ENCODE data around the gene GIT2. TPM values are rescaled to one million over a fixed set of nuclear protein-coding genes. Genes with fewer than 3 reads are reported as not detected.
A peak's percentile ranks its signal among the peaks of the same experiment; 100 is the strongest.

GIT2 gene
- total and polyA plus RNA-seq, 2 of the 13 experiments (the other 11 are each of a cell fraction or from before 2014, with no cell fraction given), result 18.4 to 19.8 TPM

DNA sequence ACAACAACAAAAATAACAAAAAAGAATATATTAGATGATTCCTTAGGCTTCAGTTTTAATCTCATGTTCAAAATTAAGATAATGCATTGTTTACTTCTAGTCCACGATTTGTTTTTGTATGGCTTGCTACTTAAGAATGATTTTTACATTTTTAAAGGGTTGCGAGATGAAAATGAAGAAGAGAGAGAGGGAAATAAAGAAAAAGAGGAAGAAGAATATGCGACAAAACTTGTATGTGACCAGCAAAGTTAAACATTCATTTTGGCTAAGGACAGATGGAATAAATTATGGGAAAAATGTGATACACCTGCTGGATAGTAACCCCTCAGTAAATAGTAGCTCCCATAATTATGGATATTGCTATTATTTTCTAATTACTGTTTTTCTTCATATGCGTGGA lies 1.2 kb upstream of the GIT2 start:
- CTCF ChIA-PET (ENCODE audit: low intra/inter-chr PET ratio, low total read pairs), result interaction anchor here (0.6 kb wide), 1 partner anchor 104 kb away, joined by 4 read pairs; no protein-coding TSS in a partner anchor

DNA sequence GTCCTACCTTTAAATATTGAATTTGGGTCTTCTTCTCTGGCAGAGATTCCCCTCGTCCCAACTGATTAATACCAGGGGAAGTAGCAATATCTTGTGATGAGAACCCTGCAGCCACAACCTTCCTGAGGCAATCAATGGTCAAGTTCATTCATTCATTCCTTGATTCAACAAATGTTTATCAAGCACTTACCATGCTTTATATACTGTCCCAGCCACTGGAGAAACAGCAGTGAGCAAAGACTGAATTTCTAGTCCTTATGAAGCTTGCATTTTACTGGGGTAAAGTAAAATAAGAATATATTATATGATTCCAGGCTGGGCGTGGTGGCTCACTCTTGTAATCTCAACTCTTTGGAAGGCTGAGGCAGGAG lies 300 bp upstream of the GIT2 start:
- POLR2A ChIA-PET, result interaction anchor here (1.4 to 1.5 kb wide), 2 partner anchors 47 to 83 kb away, joined by 3 to 4 read pairs; no protein-coding TSS in a partner anchor
- TF ChIP-seq SMAD3 (CRISPR knock-in tag; IDR thresholded peaks at IDR 0.05), result 0 out of 2 replicates have a peak, but pooled peaks have one; percentile 24
- no peak for TF ChIP-seq KDM1A (CRISPR knock-in tag; IDR thresholded peaks at IDR 0.05)
- TF ChIP-seq EHMT2 (IDR thresholded peaks at IDR 0.05; ENCODE audit: borderline replicate concordance, low read depth, low read length), result peak; percentile 81
- TF ChIP-seq ZC3H13 (CRISPR knock-in tag; IDR thresholded peaks at IDR 0.05), result 0 out of 2 replicates have a peak, but pooled peaks have one; percentile 5
- no peak for TF ChIP-seq EED (CRISPR knock-in tag; IDR thresholded peaks at IDR 0.05)
- TF ChIP-seq, protein P1, sequence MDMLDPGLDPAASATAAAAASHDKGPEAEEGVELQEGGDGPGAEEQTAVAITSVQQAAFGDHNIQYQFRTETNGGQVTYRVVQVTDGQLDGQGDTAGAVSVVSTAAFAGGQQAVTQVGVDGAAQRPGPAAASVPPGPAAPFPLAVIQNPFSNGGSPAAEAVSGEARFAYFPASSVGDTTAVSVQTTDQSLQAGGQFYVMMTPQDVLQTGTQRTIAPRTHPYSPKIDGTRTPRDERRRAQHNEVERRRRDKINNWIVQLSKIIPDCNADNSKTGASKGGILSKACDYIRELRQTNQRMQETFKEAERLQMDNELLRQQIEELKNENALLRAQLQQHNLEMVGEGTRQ (IDR thresholded peaks at IDR 0.05; ENCODE audit: low read depth, low read length), result no peak
- TF ChIP-seq, protein P1 (CRISPR knock-in tag; IDR thresholded peaks at IDR 0.05; ENCODE audit: borderline replicate concordance), result peak; percentile 60; the same call in 1 of the 2 replicates
- no peak for TF ChIP-seq PHF8 (CRISPR knock-in tag; IDR thresholded peaks at IDR 0.05)

More for the DNA sequence above, 1.2 kb upstream of the GIT2 start:
- H3K4me1 ChIP-seq (ENCODE audit: insufficient read depth, low read length), result peaks cover 67% of the 10 kb centered on the region
- H3K27me3 ChIP-seq (ENCODE audit: control insufficient read depth in 1 of 2, insufficient read depth in 2 of 2, low read length in 2 of 2), result no peaks in the 10 kb centered on the region; a peak in 1 of 5 replicates
- no peaks in the 10 kb centered on the region for H3K9me3 ChIP-seq (ENCODE audit: low read length)
- H3K4me2 ChIP-seq (ENCODE audit: low read depth, low read length), result no peak overlapping the region
- WGBS (ENCODE audit: low lambda C conversion rate), result 96% methylated on average over 4 of the region's 4 CpGs
- POLR2A ChIA-PET, result interaction anchor here (1.4 to 2.4 kb wide), 3 partner anchors 15 to 82 kb away, joined by 3 to 10 read pairs (median 5); no protein-coding TSS in a partner anchor
- peaks cover 48% of the 10 kb centered on the region for H3K79me2 ChIP-seq (ENCODE audit: insufficient read depth, low read length)
- intact Hi-C loops (cut with micrococcal nuclease; ENCODE audit: unreplicated experiment) (loop anchor here (5.0 kb wide), 1 partner anchor 50 kb away; no protein-coding TSS in a partner anchor), in situ Hi-C loops (cut with HindIII; ENCODE audit: extremely low pct_ligation_motif_present, low pct_unique_long_range_greater_than_20kb) (no loop called here)
- no peak for TF ChIP-seq CREM (IDR thresholded peaks at IDR 0.05)
- TF ChIP-seq CREM (CRISPR knock-in tag; IDR thresholded peaks at IDR 0.05), result no peak
- TF ChIP-seq ARNT2 (CRISPR knock-in tag; IDR thresholded peaks at IDR 0.05; ENCODE audit: low read depth), result no peak
- TF ChIP-seq ZBTB7B (CRISPR knock-in tag; IDR thresholded peaks at IDR 0.05), result no peak
- no peak for TF ChIP-seq MBD4 (IDR thresholded peaks at IDR 0.05; ENCODE audit: borderline replicate concordance, low read length)
- TF ChIP-seq ZNF234 (CRISPR knock-in tag; conservative IDR thresholded peaks at IDR 0.05), result no peak
- TF ChIP-seq, protein P2, sequence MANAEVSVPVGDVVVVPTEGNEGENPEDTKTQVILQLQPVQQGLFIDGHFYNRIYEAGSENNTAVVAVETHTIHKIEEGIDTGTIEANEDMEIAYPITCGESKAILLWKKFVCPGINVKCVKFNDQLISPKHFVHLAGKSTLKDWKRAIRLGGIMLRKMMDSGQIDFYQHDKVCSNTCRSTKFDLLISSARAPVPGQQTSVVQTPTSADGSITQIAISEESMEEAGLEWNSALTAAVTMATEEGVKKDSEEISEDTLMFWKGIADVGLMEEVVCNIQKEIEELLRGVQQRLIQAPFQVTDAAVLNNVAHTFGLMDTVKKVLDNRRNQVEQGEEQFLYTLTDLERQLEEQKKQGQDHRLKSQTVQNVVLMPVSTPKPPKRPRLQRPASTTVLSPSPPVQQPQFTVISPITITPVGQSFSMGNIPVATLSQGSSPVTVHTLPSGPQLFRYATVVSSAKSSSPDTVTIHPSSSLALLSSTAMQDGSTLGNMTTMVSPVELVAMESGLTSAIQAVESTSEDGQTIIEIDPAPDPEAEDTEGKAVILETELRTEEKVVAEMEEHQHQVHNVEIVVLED (CRISPR knock-in tag; IDR thresholded peaks at IDR 0.05; ENCODE audit: borderline replicate concordance), result no peak
- H3K36me3 ChIP-seq (replicated peaks in 1 of 2; ENCODE audit: control insufficient read depth in 1 of 2, insufficient read depth in 2 of 2, low read length in 2 of 2), result no peaks in the 10 kb centered on the region
- peaks cover 6% of the 10 kb centered on the region; the same call in 1 of the 2 replicates for H4K20me1 ChIP-seq (ENCODE audit: insufficient read depth, low read length)
- DNase-seq (ENCODE audit: low spot score), result no peak
- no peak for FAIRE-seq
- BruUV-seq (replicated peaks), result no TSS peak
- H3K9ac ChIP-seq (ENCODE audit: insufficient read depth, low read depth, low read length), result no peak overlapping the region
- H3K27ac ChIP-seq (ENCODE audit: extremely low read length, insufficient read depth, low read length), result no peak overlapping the region
- no peak overlapping the region for H3K4me3 ChIP-seq (replicated peaks in 1 of 3; ENCODE audit: insufficient read depth in 1 of 3, low read depth in 2 of 3, low read length in 3 of 3)
- no peak overlapping the region for H2AFZ ChIP-seq (ENCODE audit: low read length)
- ATAC-seq, result no peak

More for the DNA sequence above, 300 bp upstream of the GIT2 start:
- Histone ChIP-seq H3K27ac (ENCODE audit: extremely low read length, insufficient read depth, low read length) (peak overlapping the region; percentile 75), H3K27me3 (ENCODE audit: control insufficient read depth in 1 of 2, insufficient read depth in 2 of 2, low read length in 2 of 2) (no peaks in the 10 kb centered on the region; a peak in 1 of 5 replicates), H3K4me1 (ENCODE audit: insufficient read depth, low read length) (peaks cover 63% of the 10 kb centered on the region), H3K9ac (ENCODE audit: insufficient read depth, low read depth, low read length) (peak overlapping the region; percentile 90), H3K36me3 (replicated peaks in 1 of 2; ENCODE audit: control insufficient read depth in 1 of 2, insufficient read depth in 2 of 2, low read length in 2 of 2) (0 out of 5 replicates have a peak, but pooled peaks cover 0 to 4% of the 10 kb centered on the region in 2 experiments), H3K4me3 (replicated peaks in 1 of 3; ENCODE audit: insufficient read depth in 1 of 3, low read depth in 2 of 3, low read length in 3 of 3) (peak overlapping the region; percentile 93 to 97 (median 94)), H3K4me2 (ENCODE audit: low read depth, low read length) (peak overlapping the region; percentile 93), H3K79me2 (ENCODE audit: insufficient read depth, low read length) (peaks cover 50% of the 10 kb centered on the region), H4K20me1 (ENCODE audit: insufficient read depth, low read length) (peaks cover 6% of the 10 kb centered on the region; the same call in 1 of the 2 replicates), H2AFZ (ENCODE audit: low read length) (peak overlapping the region; percentile 96), H3K9me3 (ENCODE audit: low read length) (no peaks in the 10 kb centered on the region)
- CTCF ChIA-PET (ENCODE audit: low intra/inter-chr PET ratio, low total read pairs), result no interaction called here
- DNase-seq (ENCODE audit: low spot score) (no peak), ATAC-seq (no peak), FAIRE-seq (no peak)
- in situ Hi-C loops (cut with HindIII; ENCODE audit: extremely low pct_ligation_motif_present, low pct_unique_long_range_greater_than_20kb), result no loop called here
- BruUV-seq (replicated peaks), result no TSS peak
- intact Hi-C loops (cut with micrococcal nuclease; ENCODE audit: unreplicated experiment), result loop anchor here (5.0 kb wide), 1 partner anchor 49 kb away; no protein-coding TSS in a partner anchor
- WGBS (ENCODE audit: low lambda C conversion rate), result 50% methylated on average over 2 of the region's 2 CpGs

Measured in HepG2 (cell line).